ENCODE data around the gene PCDH20. TPM values are rescaled to one million over a fixed set of nuclear protein-coding genes. Genes with fewer than 3 reads are reported as not detected.

PCDH20 gene
- total RNA-seq: 10 to 100 TPM in 1 of 2 donors, 1 to 10 TPM in 1; 2.7 to 32.7 TPM
- 10 to 100 TPM in 5 of 6 donors, 1 to 10 TPM in 1; 9.4 to 18.1 (median 12.8) TPM for polyA plus RNA-seq (ENCODE audit: insufficient read length in 6 of 6)
- long read RNA-seq, donor 1, full-length matches to known transcripts: 3 of 3 reads
- long read RNA-seq, donor 1, partial matches to known transcripts: 0 of 3 reads
- long read RNA-seq, donor 1, other reads (novel, unspliced or antisense): 0 of 3 reads
- long read RNA-seq, donor 2, full-length matches to known transcripts: 7 of 7 reads
- long read RNA-seq, donor 2, partial matches to known transcripts: 0 of 7 reads
- long read RNA-seq, donor 2, other reads (novel, unspliced or antisense): 0 of 7 reads
- long read RNA-seq, donor 3, full-length matches to known transcripts: 4 of 4 reads
- long read RNA-seq, donor 3, partial matches to known transcripts: 0 of 4 reads
- long read RNA-seq, donor 3, other reads (novel, unspliced or antisense): 0 of 4 reads
- long read RNA-seq, donor 4, full-length matches to known transcripts: 4 of 4 reads
- long read RNA-seq, donor 4, partial matches to known transcripts: 0 of 4 reads
- long read RNA-seq, donor 4, other reads (novel, unspliced or antisense): 0 of 4 reads
- long read RNA-seq, donor 5, full-length matches to known transcripts: 6 of 6 reads
- long read RNA-seq, donor 5, partial matches to known transcripts: 0 of 6 reads
- long read RNA-seq, donor 5, other reads (novel, unspliced or antisense): 0 of 6 reads
- long read RNA-seq, donor 6, full-length matches to known transcripts: 3 of 3 reads
- long read RNA-seq, donor 6, partial matches to known transcripts: 0 of 3 reads
- long read RNA-seq, donor 6, other reads (novel, unspliced or antisense): 0 of 3 reads
- long read RNA-seq, donor 7, full-length matches to known transcripts: 2 of 2 reads
- long read RNA-seq, donor 7, partial matches to known transcripts: 0 of 2 reads
- long read RNA-seq, donor 7, other reads (novel, unspliced or antisense): 0 of 2 reads
- long read RNA-seq, donor 8, full-length matches to known transcripts: 1 of 1 reads
- long read RNA-seq, donor 8, partial matches to known transcripts: 0 of 1 reads
- long read RNA-seq, donor 8, other reads (novel, unspliced or antisense): 0 of 1 reads
- long read RNA-seq, donor 9: 0 reads
- long read RNA-seq, donor 10: 0 reads
- long read RNA-seq, donor 11, full-length matches to known transcripts: 6 of 6 reads
- long read RNA-seq, donor 11, partial matches to known transcripts: 0 of 6 reads
- long read RNA-seq, donor 11, other reads (novel, unspliced or antisense): 0 of 6 reads
- long read RNA-seq, donor 12, full-length matches to known transcripts: 10 of 10 reads
- long read RNA-seq, donor 12, partial matches to known transcripts: 0 of 10 reads
- long read RNA-seq, donor 12, other reads (novel, unspliced or antisense): 0 of 10 reads

- no peak for TF ChIP-seq CTCF (IDR thresholded peaks at IDR 0.05)
- ATAC-seq (no peak), DNase-seq (no peak)
- no peaks in the 10 kb centered on the region for H3K9me3 ChIP-seq
- no peaks in the 10 kb centered on the region for H3K36me3 ChIP-seq
- H3K27ac ChIP-seq: peak within 1 kb of the TSS; percentile 48 to 70
- peaks cover 18 to 39% of the 10 kb centered on the region in 2 donors for H3K27me3 ChIP-seq
- H3K4me1 ChIP-seq: no peaks in the 10 kb centered on the region
- intact Hi-C loops (cut with DNase I): no loop called here
- peak within 1 kb of the TSS; percentile 25 to 33 for H3K4me3 ChIP-seq
These were observed at the start of gene PCDH20 for GRCh38 chr13:61415749-61416148. PCDH20 (minus strand) TSS chr13:61415849; CDS start chr13:61415158, 691 bp downstream.

- no peaks in the 10 kb centered on the region for H3K36me3 ChIP-seq
- intact Hi-C loops (cut with DNase I): no loop called here
- no peak overlapping the region for H3K4me3 ChIP-seq
- no peaks in the 10 kb centered on the region for H3K9me3 ChIP-seq
- DNase-seq: peak in 1 of 4 donors; percentile 9
- peak; percentile 79 for ATAC-seq
- no peaks in the 10 kb centered on the region for H3K4me1 ChIP-seq
- H3K27ac ChIP-seq: no peak overlapping the region
- no peak for TF ChIP-seq CTCF (IDR thresholded peaks at IDR 0.05)
- H3K27me3 ChIP-seq: no peaks in the 10 kb centered on the region
These were observed 47.4 kb upstream of the PCDH20 start for GRCh38 chr13:61463024-61463423.

GRCh38 chr13:61453121-61453520 lies 37.5 kb upstream of the PCDH20 start:
- DNase-seq: no peak
- intact Hi-C loops (cut with DNase I): no loop called here
- H3K27ac ChIP-seq: no peak overlapping the region
- TF ChIP-seq CTCF (IDR thresholded peaks at IDR 0.05): no peak
- H3K9me3 ChIP-seq: no peaks in the 10 kb centered on the region
- H3K4me1 ChIP-seq: no peaks in the 10 kb centered on the region
- no peak for ATAC-seq
- no peak overlapping the region for H3K4me3 ChIP-seq
- H3K27me3 ChIP-seq: no peaks in the 10 kb centered on the region
- H3K36me3 ChIP-seq: no peaks in the 10 kb centered on the region

- ATAC-seq (no peak), DNase-seq (no peak)
- no peak overlapping the region for H3K4me3 ChIP-seq
- no peaks in the 10 kb centered on the region for H3K4me1 ChIP-seq
- TF ChIP-seq CTCF (IDR thresholded peaks at IDR 0.05): no peak
- H3K36me3 ChIP-seq: no peaks in the 10 kb centered on the region
- intact Hi-C loops (cut with DNase I): no loop called here
- no peak overlapping the region for H3K27ac ChIP-seq
- no peaks in the 10 kb centered on the region for H3K27me3 ChIP-seq
- H3K9me3 ChIP-seq: no peaks in the 10 kb centered on the region
These were observed 16.4 kb upstream of the PCDH20 start for GRCh38 chr13:61432029-61432428.
